NOMO-1 treated with DMSO at 0.1 percent for 48 hours (cell line): ENCODE measurements around the gene PPP2R1B.
"Not testable (repeated sequence)": the region's sequence is repeated elsewhere in the genome, so short reads cannot be mapped to it uniquely, and the experiment has no call there.

Source experiments
- DNase-seq: peaks from one replicate; lab custom pipeline; 2025; ENCODE audit not compliant: unreplicated experiment; lab: John Stamatoyannopoulos, UW

The PPP2R1B gene

DNA sequence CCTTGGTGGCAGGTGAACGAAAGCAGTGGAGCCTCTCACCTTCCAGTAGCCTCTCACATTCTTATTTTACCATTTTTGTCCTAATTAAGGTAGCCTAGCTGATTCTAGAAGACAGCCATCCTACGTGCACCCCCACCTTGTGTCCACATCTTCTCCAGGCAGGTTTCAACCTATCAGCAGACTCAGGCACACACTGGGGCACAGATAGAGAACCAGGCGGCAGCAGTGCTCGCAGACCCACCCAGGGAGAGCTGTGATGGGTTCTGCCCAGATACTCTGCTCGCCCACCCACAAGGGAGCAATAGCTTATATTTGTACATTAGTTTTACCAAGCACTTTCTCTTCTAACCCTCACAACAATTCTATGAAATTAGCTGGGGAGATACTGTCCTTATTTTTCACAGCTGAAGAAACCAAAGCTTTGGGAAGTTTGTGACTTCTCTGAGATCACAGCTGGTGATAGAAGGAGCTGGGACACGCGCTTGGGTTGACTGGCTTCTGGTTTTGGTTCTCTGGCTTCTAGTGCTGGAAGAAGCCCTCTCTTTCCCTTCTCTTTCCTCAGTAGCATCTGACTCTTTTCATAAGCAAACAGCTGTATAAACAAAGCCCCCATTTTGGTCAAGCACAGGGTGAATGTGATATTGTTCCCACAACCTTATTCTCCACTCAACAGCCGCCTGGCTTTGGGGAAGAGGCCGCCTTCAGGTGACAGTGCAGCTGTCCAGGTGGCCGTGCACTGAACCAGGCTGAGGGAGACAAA, 36.9 kb downstream of the PPP2R1B start:
- DNase-seq: no peak

DNA sequence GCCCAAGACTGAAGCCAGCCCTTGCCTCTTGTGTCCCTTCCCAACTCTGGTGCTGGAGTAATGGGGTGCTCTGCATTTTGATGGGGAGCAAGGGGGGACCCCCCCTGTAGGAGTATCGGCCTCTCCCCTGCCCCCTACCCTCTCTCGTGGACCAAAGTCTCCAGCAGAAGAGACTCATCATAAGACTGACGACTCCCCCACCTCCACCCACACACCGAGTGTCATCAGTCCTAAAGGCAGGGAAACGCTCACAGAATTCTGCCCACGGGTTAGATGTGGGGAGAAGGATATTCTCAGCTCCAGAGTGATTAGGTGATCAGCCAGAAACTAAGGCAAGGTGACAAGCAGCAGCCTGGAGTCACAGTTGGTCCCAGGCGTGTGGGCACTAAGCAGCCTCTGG, 38.8 kb downstream of the PPP2R1B start:
- no peak for DNase-seq

DNA sequence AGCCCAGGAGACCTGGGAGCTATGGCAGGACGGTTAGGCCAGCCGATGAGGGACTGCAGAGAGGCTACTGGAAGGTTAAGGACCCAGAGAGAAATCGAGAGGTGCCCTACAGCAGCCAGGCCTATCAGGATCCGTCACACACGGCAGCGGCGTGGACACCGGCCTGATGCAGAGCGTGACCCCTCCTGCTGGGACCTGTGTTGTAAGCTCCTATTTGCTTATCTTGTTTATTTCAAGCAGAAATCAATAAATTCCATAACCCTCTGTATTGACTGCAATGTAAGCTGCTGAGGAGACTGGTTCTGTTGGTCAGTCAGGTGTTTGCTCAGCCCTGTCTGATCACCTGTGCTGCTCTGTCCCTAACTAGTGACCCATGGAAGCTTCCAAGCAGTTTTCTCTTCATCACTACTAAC, 39.9 kb downstream of the PPP2R1B start:
- no peak for DNase-seq

DNA sequence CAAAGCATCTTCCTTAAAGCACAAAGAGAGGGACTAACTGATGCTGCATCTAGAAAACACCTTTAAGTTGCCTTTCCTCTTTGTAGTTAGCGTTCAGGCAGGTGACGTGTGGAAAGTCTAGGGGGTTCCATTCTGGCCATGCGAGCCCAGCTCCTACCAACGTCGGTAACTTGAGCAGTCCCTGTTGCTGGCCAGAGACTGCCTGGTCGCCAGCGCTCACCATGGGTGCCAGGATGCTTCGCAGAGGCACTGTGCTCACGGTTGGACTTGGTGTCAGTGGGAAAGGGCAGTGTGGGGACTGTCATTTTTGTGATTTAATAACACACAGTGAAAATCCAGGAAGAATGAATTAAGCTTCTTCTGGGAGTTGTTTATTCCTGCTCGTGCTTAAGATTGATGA, 40.6 kb downstream of the PPP2R1B start:
- DNase-seq: no peak

DNA sequence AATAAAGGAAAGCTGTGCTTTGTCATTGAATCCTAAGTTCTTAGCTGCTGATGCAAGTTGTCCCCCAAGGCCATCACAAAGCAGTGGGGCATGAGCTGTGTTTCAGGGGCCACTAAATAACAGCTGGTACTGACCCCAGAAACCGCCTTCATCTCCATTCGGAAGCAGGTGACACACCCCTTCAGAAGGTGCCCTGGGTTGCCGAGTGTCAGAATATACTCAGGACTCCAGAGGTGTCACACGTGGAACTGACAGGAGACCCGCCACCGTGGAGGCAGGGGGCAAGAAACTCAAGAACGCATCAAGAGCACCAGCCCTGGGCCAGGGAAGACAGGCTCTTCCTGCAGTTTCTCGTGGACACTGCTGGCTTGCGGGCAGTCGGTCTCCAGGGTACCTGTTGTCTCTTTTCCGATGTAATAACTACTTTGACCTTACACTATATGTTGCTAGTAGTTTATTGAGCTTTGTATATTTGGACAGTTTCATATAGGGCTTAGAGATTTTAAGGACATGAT, 41.5 kb downstream of the PPP2R1B start:
- DNase-seq: no peak

DNA sequence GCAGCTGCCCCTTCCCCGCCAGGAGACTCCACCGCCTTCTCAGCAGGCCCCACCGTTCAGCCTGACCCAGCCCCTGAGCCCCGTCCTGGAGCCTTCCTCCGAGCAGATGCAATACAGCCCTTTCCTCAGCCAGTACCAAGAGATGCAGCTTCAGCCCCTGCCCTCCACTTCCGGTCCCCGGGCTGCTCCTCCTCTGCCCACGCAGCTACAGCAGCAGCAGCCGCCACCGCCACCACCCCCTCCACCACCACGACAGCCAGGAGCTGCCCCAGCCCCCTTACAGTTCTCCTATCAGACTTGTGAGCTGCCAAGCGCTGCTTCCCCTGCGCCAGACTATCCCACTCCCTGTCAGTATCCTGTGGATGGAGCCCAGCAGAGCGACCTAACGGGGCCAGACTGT, 42.6 kb downstream of the PPP2R1B start:
- DNase-seq: no peak

DNA sequence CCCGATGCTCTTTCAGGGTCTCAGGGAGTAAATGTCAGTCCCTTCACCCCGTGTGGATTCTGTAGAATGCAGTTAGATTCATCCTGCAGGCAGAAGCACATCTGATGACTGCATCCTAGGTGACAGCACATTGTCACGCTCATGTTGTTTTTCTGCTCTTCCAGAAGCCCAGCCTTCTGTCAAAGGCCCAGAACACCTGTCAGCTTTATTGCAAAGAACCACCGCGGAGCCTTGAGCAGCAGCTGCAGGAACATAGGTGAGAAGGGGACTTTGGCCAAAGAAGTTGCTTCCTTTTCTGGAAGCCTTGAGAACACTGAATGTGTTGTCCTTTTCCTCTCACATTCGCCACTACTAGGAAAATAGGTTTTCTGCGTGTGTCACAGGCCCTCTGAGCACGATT, 43.7 kb downstream of the PPP2R1B start:
- no peak for DNase-seq

GRCh38 chr11:111720801-111721494, 45.2 kb downstream of the PPP2R1B start:
- DNase-seq: no peak

GRCh38 chr11:111719379-111719778, 46.8 kb downstream of the PPP2R1B start:
- no peak for DNase-seq

DNA sequence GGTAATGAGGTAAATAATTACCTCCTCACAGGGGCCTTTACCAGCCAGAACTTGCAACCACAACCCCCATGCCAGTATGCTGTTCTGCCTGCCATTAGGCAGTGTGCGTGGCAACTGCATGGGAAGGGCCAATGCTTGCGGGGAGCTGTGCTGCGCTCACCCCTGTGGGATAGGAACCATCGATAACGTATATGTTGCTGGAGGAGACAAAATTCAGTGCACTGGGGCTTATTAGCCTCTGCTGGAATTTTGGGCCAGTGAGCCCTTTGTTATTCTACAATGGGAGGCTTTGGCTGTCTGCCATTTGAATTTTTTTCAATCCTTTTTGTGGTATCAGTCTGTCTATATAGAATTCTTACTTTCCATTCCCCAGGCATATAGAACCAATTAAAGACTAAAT, 47.3 kb downstream of the PPP2R1B start:
- no peak for DNase-seq

- no peak for DNase-seq
Observed at GRCh38 chr11:111718436-111718835, 47.8 kb downstream of the PPP2R1B start.

DNA sequence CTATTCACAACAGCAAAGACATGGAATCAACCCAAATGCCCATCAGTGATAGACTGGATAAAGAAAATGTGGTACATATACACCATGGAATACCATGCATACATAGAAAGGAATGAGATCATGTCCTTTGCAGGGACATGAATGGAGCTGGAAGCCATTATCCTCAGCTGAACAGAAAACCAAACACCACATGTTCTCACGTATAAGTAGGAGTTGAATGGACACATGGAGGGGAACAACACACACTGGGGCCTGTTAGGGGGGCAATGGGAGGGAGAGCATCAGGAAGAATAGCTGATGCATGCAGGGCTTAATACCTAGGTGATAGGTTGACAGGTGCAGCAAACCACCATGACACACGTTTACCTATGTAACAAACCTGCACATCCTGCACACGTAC, 48.5 kb downstream of the PPP2R1B start:
- DNase-seq: not testable (repeated sequence)

DNA sequence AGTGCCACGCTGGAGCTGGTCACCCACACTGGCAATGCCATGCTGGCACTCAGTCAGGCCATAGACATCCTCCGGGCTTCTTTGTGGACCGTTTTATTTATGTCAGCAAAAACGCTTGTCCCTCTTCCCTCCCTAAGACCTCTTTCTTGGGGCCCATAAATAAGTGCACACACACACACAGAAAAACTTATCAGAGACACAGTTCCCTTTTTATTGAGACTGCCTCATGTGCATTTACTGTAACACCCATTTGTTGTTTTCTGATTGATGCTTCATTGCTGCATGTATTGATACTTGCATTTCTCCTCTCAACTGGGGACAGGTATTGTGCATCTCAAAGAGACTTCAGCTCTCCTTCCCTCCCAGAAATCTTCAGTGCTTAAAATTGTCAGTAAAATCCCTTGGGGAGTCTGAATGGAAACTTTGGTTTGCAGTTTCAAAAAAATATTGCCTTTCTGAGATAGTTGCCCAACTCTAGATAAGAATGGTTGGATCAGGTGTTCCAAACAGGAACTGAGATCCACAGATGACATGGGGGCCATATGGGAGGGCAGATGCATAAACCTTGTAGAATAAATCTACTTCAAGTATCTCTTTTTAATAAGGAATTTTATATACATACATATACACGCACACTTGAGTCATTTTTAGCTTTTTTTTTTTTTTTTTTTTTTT, 50.9 kb downstream of the PPP2R1B start:
- DNase-seq: no peak

DNA sequence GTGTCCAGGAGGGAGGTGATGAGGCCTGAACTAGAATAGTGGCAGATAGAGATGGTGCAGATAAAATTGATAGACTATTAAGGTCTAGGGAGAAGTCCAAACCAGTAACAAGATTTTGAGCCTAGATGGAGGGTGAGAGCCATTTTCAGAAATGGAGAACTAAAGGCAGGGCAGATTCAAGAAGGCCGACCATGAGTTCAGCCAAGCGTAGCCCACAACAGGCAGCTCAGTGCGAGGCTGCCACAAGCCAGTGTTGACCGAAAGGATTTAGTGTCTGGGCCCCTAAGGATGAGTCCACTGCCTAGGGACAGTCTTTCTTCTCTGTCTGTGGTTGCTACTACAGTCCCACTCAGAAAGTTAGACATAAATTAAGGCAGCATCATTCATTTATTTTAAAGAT, 51.7 kb downstream of the PPP2R1B start:
- no peak for DNase-seq

DNA sequence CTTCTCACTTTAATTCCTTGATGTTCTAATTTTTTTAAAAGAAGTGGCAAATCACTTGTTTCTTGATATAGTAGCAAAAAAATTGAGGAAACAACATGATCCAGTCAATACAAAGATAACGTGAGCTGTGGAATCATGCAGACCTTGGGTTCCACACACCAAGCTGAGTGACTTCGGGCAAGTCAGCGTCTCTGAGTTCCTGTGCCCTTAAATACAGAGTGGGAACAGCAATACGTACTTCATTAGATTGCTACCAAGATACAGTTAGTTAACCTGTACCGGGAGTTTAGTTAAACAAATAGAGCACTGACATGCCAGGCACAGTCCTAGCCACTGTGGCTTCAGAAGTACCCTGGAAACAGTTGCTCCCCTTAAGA, 58.5 kb downstream of the PPP2R1B start:
- no peak for DNase-seq

DNA sequence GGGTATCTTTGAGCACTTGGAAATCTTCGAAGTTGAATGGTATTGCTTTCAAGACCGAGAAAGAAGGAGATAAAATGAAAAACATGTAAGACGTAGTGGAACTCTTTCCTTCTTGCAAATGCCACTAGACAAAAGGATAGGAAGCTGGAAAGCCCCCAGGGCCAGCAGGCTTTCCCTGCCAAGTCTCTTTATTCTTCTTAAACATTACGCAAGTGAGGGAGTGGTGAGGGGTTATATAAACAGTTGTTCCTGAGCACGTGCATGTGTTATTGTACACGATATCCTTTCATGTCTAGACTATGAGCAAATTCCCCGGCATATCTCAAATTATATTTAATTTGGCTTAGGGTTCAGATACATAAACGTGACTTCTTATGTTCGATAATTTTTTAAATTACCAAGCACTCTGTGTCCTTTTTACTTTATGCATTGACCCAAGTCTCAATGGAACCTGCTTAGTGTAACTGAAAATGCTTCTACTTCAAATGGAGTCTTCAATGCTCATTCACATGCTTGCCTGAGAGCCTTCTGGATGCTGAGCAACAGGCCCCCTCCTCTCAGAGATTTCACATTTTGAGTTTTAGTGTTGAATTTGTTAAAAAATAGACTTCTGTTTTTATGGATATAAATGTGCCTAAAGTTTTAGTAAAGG, 59.0 kb downstream of the PPP2R1B start:
- DNase-seq: no peak

DNA sequence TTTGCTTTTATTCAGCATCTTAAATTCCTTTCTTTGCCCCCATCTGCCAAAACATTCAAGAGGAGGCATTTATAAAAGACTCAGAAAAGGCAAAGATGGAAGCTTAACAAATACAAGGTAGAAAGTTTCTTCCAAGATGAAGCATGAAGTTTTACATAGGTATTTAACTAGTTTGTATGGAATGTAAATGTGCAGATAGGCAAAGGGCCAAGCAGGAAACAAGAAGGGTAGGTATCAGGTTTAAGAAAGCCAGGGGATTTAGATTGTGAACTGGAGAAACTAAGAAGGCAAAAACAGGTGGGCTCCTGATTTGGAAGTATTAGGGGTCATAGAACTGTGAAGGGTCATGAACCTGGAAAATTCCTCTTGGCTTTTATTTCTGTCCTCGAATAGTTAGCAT, 62.6 kb downstream of the PPP2R1B start:
- DNase-seq: no peak

- no peak for DNase-seq
Observed at GRCh38 chr11:111702623-111703022, 63.6 kb downstream of the PPP2R1B start.

DNA sequence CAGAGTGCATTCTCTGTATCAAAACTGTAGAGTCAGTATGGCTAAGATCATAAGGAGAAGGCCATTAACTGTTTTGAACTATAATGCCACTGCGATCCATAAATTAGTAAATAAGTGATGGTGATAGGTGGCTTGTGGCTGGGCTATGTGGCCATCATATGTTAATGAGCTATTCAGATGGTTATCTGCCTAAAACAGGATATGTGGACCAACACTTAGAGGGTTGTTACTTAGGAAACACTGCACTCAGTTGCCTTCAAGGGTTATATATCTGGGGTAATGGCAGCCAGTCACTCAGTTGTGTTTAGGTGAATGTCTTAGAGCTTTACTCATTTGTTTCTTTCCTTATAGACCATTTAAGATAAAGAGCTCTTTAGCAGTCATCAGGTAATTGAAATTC, 66.0 kb downstream of the PPP2R1B start:
- DNase-seq: no peak

DNA sequence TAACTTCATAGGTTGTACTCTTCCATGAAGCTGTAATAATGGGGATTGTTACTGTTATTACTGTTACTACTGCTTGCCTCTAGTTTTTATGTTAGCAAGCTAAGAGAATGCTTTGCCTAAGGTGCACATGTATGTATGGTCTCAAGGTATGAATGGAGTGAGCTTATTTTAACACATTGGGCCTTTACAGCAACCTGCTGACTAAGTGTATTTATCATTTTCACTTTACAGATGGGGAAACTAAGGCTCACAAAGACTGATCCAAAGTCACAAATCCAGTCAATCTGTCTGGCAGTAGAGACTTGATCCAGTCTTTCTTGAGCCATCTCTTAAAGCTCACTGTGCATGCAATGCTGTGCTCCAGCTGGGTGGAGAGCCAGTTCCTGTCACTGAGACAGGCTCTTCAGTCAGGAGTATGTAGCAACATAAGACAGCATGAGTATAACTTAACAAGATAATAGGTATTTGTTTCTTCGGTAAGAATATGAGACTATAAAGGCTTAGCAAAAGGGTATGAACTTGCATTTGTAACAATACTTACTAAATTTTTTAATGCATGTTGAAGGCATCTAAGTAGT, 66.5 kb downstream of the PPP2R1B start:
- no peak for DNase-seq
